LNCaP clone FGC (cell line): ENCODE results near the gene ODAD4.

Experiments used
- DNase-seq: peaks from one replicate; pipeline ENCODE4 v3.0.0-alpha.2; 2011; ENCODE audit warnings: low read depth
- H3K4me3 ChIP-seq: 2 replicates; pipeline ENCODE4 v1.5.1; 2011; ENCODE audit warnings: mild to moderate bottlenecking, low read depth, low read length, control low read depth
- TF ChIP-seq, protein P1 (sequence below): IDR thresholded peaks from 2 replicates; pipeline ENCODE4 v1.5.1; 2012; ENCODE audit warnings: mild to moderate bottlenecking; ENCODE audit not compliant: control insufficient read depth, insufficient read depth; ENCODE audit errors: extremely low read depth

Gene ODAD4

DNA sequence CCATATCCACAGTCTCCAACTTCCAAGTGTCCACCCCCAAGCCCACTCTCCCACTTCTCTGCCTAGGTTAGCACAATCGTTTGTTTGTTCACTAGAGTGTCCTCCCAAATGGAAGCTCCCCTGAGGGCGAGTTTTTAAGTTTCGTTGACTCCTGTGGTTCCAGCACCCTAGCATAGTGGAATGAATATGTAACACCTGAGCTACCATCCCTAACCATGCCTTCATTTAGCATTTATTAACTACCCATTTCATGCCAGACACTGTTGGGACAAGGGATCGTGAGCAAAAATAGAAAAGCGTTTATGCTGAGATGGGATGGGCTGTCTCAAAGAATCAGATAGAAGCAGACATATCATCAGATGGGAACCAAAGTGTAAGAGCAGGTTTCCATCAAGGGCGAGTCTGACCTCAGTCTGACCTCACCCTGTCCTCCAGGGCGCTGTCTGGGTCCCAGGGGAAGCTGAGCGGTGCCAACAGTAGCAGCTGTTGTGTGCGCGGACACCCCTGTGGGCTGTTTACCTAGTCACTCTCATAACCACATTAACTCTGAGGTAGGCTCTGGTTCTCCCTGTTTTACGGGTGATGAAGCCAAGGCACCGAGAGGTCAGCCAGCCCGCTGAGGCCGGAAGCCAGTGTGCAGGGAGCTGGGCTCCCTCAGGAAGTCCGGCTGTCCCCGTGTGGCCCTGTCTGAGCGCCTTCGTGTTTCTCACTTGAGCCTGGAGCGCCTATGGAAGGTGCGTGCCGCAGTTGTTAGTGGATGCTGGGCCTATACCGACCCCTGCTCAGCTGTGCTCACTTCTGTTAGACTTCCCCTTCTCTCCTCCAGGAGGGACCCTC is 42.4 kb downstream of the ODAD4 start:
- peak overlapping the region; percentile 29 for H3K4me3 ChIP-seq
- peak; percentile 96 for DNase-seq
- TF ChIP-seq, protein P1, sequence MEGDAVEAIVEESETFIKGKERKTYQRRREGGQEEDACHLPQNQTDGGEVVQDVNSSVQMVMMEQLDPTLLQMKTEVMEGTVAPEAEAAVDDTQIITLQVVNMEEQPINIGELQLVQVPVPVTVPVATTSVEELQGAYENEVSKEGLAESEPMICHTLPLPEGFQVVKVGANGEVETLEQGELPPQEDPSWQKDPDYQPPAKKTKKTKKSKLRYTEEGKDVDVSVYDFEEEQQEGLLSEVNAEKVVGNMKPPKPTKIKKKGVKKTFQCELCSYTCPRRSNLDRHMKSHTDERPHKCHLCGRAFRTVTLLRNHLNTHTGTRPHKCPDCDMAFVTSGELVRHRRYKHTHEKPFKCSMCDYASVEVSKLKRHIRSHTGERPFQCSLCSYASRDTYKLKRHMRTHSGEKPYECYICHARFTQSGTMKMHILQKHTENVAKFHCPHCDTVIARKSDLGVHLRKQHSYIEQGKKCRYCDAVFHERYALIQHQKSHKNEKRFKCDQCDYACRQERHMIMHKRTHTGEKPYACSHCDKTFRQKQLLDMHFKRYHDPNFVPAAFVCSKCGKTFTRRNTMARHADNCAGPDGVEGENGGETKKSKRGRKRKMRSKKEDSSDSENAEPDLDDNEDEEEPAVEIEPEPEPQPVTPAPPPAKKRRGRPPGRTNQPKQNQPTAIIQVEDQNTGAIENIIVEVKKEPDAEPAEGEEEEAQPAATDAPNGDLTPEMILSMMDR = no peak

GRCh38 chr17:41973408-41973811 is 43.0 kb downstream of the ODAD4 start:
- TF ChIP-seq, protein P1 = no peak
- peak overlapping the region; percentile 29; the same call in 1 of the 2 replicates for H3K4me3 ChIP-seq
- no peak for DNase-seq

DNA sequence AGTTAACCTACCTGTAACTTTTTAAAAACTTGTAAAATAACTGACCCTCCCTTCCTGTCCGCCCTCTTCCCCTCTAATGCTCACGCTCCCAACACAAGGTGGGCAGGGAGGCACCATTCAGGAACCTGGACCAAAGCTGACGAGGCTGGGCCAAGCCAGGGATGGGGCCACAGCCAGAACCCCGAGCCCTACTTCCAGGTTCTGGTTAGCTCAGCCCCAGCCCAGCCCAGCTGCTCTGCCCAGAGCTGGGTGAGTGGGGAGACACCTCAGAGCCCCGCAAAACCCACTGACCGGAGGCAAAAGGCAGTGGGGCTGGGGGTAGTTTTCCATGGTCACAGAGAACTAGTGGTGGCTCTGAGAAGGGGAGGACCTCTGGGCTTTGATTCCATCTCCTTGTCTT is 43.6 kb downstream of the ODAD4 start:
- H3K4me3 ChIP-seq = no peak overlapping the region
- no peak for DNase-seq
- TF ChIP-seq, protein P1 = no peak

DNA sequence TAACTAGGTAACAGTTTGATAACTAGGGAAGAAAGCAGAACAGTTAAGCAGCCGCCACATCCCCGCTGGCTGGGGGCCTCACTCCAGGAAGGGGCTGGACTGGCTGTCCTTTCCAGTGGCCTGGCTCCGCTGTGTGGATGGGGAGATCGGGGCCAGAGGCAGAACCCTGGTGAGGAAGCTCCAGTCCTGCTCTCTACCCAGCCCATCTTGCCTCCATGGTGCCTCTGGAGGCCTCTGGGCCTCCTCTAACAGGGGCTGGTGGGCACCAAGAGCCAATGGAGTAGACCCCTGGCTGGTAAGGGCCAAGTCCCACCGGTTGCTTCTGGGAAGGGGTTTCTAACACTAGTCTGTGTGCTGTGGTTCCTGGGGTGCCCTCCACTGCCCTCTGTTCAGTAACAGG is 44.2 kb downstream of the ODAD4 start:
- no peak for DNase-seq
- no peak overlapping the region for H3K4me3 ChIP-seq
- TF ChIP-seq, protein P1 = no peak

GRCh38 chr17:41975099-41976083 is 45.0 kb downstream of the ODAD4 start:
- DNase-seq = no peak
- H3K4me3 ChIP-seq = no peak overlapping the region
- TF ChIP-seq, protein P1 = no peak

GRCh38 chr17:41976142-41976768 is 45.8 kb downstream of the ODAD4 start:
- TF ChIP-seq, protein P1 = no peak
- no peak overlapping the region for H3K4me3 ChIP-seq
- no peak for DNase-seq
